Measurements from ENCODE around the gene CLASP2. TPM values are rescaled to one million over a fixed set of nuclear protein-coding genes. Genes with fewer than 3 reads are reported as not detected.

Gene CLASP2
- total and polyA plus RNA-seq, 7 donors: 7.3 to 71.9 (median 37.7) TPM

GRCh38 chr3:33750211-33750548 lies 32.1 kb upstream of the CLASP2 start:
- H3K4me3 ChIP-seq: no peak overlapping the region
- 80 to 94% (median 87%) methylated on average over 3 of the region's 3 CpGs for WGBS, 3 donors
- no peak for TF ChIP-seq CTCF (IDR thresholded peaks at IDR 0.05)
- DNase-seq: no peak
- peaks cover 3% of the 10 kb centered on the region for H3K9me3 ChIP-seq
- ATAC-seq: no peak
- no peaks in the 10 kb centered on the region for H3K36me3 ChIP-seq (ENCODE audit: insufficient read depth in 1 of 2, low read depth in 1 of 2)
- H3K4me1 ChIP-seq: no peaks in the 10 kb centered on the region
- H3K27me3 ChIP-seq (ENCODE audit: insufficient read depth in 3 of 3, low read length in 2 of 3): no peaks in the 10 kb centered on the region
- H3K27ac ChIP-seq: no peak overlapping the region
- intact Hi-C loops (cut with DNase I): no loop called here

GRCh38 chr3:33749546-33750210 lies 31.6 kb upstream of the CLASP2 start:
- 45 to 50% (median 48%) methylated on average over 2 of the region's 2 CpGs for WGBS, 3 donors
- Histone ChIP-seq H3K36me3 (ENCODE audit: insufficient read depth in 1 of 2, low read depth in 1 of 2) (no peaks in the 10 kb centered on the region), H3K27me3 (ENCODE audit: insufficient read depth in 3 of 3, low read length in 2 of 3) (no peaks in the 10 kb centered on the region), H3K4me3 (no peak overlapping the region), H3K27ac (no peak overlapping the region), H3K9me3 (peaks cover 3% of the 10 kb centered on the region), H3K4me1 (no peaks in the 10 kb centered on the region)
- TF ChIP-seq CTCF (IDR thresholded peaks at IDR 0.05): no peak
- intact Hi-C loops (cut with DNase I): no loop called here
- no peak for ATAC-seq
- DNase-seq: no peak

DNA sequence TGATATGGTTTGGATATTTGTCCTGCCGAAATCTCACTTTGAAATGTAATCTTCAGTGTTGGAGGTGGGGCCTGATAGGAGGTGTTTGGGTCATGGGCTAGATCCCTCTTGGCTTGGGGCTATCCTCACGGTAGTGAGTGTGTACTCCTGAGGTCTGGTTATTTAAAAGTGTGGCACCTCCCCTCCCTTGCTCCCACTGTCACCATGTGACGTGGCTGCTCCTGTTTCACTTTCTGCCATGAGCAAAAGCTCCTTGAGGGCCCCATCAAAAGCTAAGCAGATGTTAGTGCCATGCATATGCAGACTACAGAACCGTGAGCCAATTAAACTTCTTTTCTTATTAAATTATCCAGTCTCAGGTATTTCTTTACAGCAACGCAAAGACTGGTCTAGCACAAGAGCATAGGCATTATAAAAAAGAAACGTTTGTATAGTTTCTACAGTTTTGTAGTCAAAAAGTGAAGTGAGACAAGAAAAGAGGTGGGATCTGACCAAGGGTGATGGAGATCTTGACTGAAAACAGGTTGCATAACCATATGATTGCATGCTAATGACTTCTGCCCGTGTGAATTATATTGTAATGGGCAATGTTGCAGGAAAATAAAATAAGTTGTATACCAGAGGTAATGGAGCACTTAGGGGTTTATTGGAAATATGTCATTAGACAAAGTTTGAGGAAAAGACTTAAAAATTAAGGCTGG lies 28.5 kb upstream of the CLASP2 start:
- Histone ChIP-seq H3K4me3 (no peak overlapping the region), H3K9me3 (no peaks in the 10 kb centered on the region), H3K36me3 (ENCODE audit: insufficient read depth in 1 of 2, low read depth in 1 of 2) (no peaks in the 10 kb centered on the region), H3K27me3 (ENCODE audit: insufficient read depth in 3 of 3, low read length in 2 of 3) (peaks cover 0 to 4% (median 0%) of the 10 kb centered on the region in 3 donors), H3K4me1 (no peaks in the 10 kb centered on the region), H3K27ac (no peak overlapping the region)
- intact Hi-C loops (cut with DNase I): no loop called here
- no peak for TF ChIP-seq CTCF (IDR thresholded peaks at IDR 0.05)
- DNase-seq: no peak
- 60 to 67% (median 66%) methylated on average over 7 of the region's 7 CpGs for WGBS, 3 donors
- no peak for ATAC-seq

GRCh38 chr3:33737146-33737545 lies 19.1 kb upstream of the CLASP2 start:
- H3K36me3 ChIP-seq (ENCODE audit: insufficient read depth in 1 of 2, low read depth in 1 of 2): no peaks in the 10 kb centered on the region
- H3K9me3 ChIP-seq: no peaks in the 10 kb centered on the region
- peaks cover 0 to 12% (median 0%) of the 10 kb centered on the region in 3 donors for H3K27me3 ChIP-seq (ENCODE audit: insufficient read depth in 3 of 3, low read length in 2 of 3)
- no peak for TF ChIP-seq CTCF (IDR thresholded peaks at IDR 0.05)
- DNase-seq (no peak), ATAC-seq (no peak)
- no peak overlapping the region for H3K4me3 ChIP-seq
- H3K4me1 ChIP-seq: no peaks in the 10 kb centered on the region
- no peak overlapping the region for H3K27ac ChIP-seq
- intact Hi-C loops (cut with DNase I): no loop called here
- 53 to 86% (median 61%) methylated on average over 1 of the region's 1 CpG for WGBS, 3 donors
